WTC11 (cell line): ENCODE results near the gene ANO4.

Source experiments
- AR ChIP-seq: fragments of 250-450 bp; sonication (Bioruptor Pico); IDR thresholded peaks from 2 replicates; pipeline ENCODE4 v1.9.0; 2021; ENCODE audit warnings: mild to moderate bottlenecking
- FOXP1 ChIP-seq: sonication (generic); formaldehyde crosslinking; IDR thresholded peaks from 2 replicates; pipeline ENCODE4 v1.8.0; 2022; ENCODE audit warnings: missing genetic modification reagents, mild to moderate bottlenecking, moderate library complexity, borderline replicate concordance
- JUN ChIP-seq: sonication (generic); formaldehyde crosslinking; IDR thresholded peaks from 2 replicates; pipeline ENCODE4 v1.8.0; 2023; ENCODE audit warnings: mild to moderate bottlenecking, missing genetic modification reagents
- RELA ChIP-seq: sonication (generic); formaldehyde crosslinking; IDR thresholded peaks from 2 replicates; pipeline ENCODE4 v1.8.1; 2022; ENCODE audit warnings: missing genetic modification reagents, mild to moderate bottlenecking, borderline replicate concordance
- SMAD3 ChIP-seq: sonication (generic); formaldehyde crosslinking; IDR thresholded peaks from 2 replicates; pipeline ENCODE4 v1.8.0; 2022; ENCODE audit warnings: missing genetic modification reagents, mild to moderate bottlenecking, borderline replicate concordance
- TP53 ChIP-seq: sonication (generic); formaldehyde crosslinking; IDR thresholded peaks from 2 replicates; pipeline ENCODE4 v1.8.1; 2023; ENCODE audit warnings: mild to moderate bottlenecking, missing genetic modification reagents
- ZBTB21 ChIP-seq: sonication (generic); formaldehyde crosslinking; IDR thresholded peaks from 2 replicates; pipeline ENCODE4 v1.8.1; 2023; ENCODE audit warnings: mild to moderate bottlenecking, missing genetic modification reagents, borderline replicate concordance
- ZNF138 ChIP-seq: sonication (generic); formaldehyde crosslinking; conservative IDR thresholded peaks from 2 replicates; pipeline ENCODE4 v1.8.1; 2022; ENCODE audit warnings: mild to moderate bottlenecking, moderate library complexity, missing genetic modification reagents
- TF ChIP-seq, protein P1 (sequence below): fragments of 200-600 bp; IDR thresholded peaks from 2 replicates; pipeline ENCODE4 v1.8.0; 2022; ENCODE audit warnings: antibody characterized with exemption
- TF ChIP-seq, protein P2 (sequence below): sonication (generic); formaldehyde crosslinking; IDR thresholded peaks from 2 replicates; pipeline ENCODE4 v1.8.0; 2023; ENCODE audit warnings: missing genetic modification reagents
- TF ChIP-seq, protein P3 (sequence below): sonication (generic); formaldehyde crosslinking; conservative IDR thresholded peaks from 2 replicates; pipeline ENCODE4 v1.8.1; 2022; ENCODE audit warnings: mild to moderate bottlenecking, missing genetic modification reagents

- TF ChIP-seq SMAD3 (CRISPR knock-in tag) (no peak), JUN (CRISPR knock-in tag) (no peak), ZNF138 (CRISPR knock-in tag) (no peak), RELA (CRISPR knock-in tag) (no peak), ZBTB21 (CRISPR knock-in tag) (no peak), AR (CRISPR knock-in tag) (no peak), TP53 (CRISPR knock-in tag) (no peak), FOXP1 (CRISPR knock-in tag) (no peak)
- TF ChIP-seq, protein P1, sequence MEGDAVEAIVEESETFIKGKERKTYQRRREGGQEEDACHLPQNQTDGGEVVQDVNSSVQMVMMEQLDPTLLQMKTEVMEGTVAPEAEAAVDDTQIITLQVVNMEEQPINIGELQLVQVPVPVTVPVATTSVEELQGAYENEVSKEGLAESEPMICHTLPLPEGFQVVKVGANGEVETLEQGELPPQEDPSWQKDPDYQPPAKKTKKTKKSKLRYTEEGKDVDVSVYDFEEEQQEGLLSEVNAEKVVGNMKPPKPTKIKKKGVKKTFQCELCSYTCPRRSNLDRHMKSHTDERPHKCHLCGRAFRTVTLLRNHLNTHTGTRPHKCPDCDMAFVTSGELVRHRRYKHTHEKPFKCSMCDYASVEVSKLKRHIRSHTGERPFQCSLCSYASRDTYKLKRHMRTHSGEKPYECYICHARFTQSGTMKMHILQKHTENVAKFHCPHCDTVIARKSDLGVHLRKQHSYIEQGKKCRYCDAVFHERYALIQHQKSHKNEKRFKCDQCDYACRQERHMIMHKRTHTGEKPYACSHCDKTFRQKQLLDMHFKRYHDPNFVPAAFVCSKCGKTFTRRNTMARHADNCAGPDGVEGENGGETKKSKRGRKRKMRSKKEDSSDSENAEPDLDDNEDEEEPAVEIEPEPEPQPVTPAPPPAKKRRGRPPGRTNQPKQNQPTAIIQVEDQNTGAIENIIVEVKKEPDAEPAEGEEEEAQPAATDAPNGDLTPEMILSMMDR: no peak
- TF ChIP-seq, protein P2, sequence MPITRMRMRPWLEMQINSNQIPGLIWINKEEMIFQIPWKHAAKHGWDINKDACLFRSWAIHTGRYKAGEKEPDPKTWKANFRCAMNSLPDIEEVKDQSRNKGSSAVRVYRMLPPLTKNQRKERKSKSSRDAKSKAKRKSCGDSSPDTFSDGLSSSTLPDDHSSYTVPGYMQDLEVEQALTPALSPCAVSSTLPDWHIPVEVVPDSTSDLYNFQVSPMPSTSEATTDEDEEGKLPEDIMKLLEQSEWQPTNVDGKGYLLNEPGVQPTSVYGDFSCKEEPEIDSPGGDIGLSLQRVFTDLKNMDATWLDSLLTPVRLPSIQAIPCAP (CRISPR knock-in tag): no peak
- TF ChIP-seq, protein P3, sequence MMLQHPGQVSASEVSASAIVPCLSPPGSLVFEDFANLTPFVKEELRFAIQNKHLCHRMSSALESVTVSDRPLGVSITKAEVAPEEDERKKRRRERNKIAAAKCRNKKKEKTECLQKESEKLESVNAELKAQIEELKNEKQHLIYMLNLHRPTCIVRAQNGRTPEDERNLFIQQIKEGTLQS: no peak
Measured at GRCh38 chr12:100871195-100871734, 76.7 kb downstream of the ANO4 start.
